ENCODE measurements around the gene VHLL. TPM values are rescaled to one million over a fixed set of nuclear protein-coding genes. Genes with fewer than 3 reads are reported as not detected.

Gene VHLL
- total RNA-seq, 1 experiment from 2014 or later, result 1.1 TPM

DNA sequence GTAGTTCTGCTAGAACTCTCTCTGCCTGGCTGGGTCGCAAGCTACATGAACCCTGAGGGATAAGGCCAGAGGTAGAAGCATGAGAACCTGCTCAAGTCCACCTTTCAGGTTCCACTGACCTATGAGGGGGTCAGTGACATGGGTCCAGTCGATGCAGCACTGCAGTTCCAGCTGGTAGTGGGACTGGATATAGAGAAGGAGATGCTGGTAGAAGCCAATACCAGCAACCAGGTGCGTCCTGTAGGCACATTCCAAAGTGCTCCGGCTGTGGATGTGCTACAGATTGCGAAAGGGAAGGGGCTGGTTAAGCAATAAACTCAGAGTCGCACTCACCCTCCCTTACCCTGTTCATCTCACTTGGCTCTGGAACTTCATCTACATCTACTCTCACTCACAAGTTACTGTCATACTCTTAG, 22.1 kb downstream of the VHLL start:
- H4K20me1 ChIP-seq (ENCODE audit: low read length), result peaks cover 35% of the 10 kb centered on the region
- no peaks in the 10 kb centered on the region for H3K27me3 ChIP-seq (ENCODE audit: low read length)
- H3K4me2 ChIP-seq (ENCODE audit: low read length), result no peak overlapping the region
- no peak overlapping the region for H2AFZ ChIP-seq (ENCODE audit: low read length)
- ChIA-PET CTCF (interaction anchor here (0.7 kb wide), 1 partner anchor 151 kb away, joined by 6 read pairs; no protein-coding TSS in a partner anchor), POLR2A (ENCODE audit: unreplicated experiment) (no interaction called here)
- TF ChIP-seq EZH2phosphoT487 (IDR thresholded peaks at IDR 0.05; ENCODE audit: borderline replicate concordance, low read length) (no peak), EZH2 (IDR thresholded peaks at IDR 0.05; ENCODE audit: low read length, unreplicated experiment) (no peak)
- TF ChIP-seq, protein P1, sequence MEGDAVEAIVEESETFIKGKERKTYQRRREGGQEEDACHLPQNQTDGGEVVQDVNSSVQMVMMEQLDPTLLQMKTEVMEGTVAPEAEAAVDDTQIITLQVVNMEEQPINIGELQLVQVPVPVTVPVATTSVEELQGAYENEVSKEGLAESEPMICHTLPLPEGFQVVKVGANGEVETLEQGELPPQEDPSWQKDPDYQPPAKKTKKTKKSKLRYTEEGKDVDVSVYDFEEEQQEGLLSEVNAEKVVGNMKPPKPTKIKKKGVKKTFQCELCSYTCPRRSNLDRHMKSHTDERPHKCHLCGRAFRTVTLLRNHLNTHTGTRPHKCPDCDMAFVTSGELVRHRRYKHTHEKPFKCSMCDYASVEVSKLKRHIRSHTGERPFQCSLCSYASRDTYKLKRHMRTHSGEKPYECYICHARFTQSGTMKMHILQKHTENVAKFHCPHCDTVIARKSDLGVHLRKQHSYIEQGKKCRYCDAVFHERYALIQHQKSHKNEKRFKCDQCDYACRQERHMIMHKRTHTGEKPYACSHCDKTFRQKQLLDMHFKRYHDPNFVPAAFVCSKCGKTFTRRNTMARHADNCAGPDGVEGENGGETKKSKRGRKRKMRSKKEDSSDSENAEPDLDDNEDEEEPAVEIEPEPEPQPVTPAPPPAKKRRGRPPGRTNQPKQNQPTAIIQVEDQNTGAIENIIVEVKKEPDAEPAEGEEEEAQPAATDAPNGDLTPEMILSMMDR (conservative IDR thresholded peaks at IDR 0.05; ENCODE audit: low read depth, low read length), result no peak
- no peak overlapping the region for H3K9ac ChIP-seq (ENCODE audit: low read length)
- no peak overlapping the region for H3K27ac ChIP-seq (ENCODE audit: low read length)
- H3K9me2 ChIP-seq (replicated peaks; ENCODE audit: low read length), result no peaks in the 10 kb centered on the region
- H3F3A ChIP-seq (ENCODE audit: low read length, unreplicated experiment), result no peaks in the 10 kb centered on the region
- H3K4me1 ChIP-seq (ENCODE audit: insufficient read depth, low read length), result peaks cover 11% of the 10 kb centered on the region
- ATAC-seq (no peak), DNase-seq (no peak)
- intact Hi-C loops (cut with micrococcal nuclease), result no loop called here
- no peaks in the 10 kb centered on the region for H3K9me3 ChIP-seq (ENCODE audit: low read length)
- H3K4me3 ChIP-seq (ENCODE audit: low read length), result no peak overlapping the region
- H3K79me2 ChIP-seq (ENCODE audit: low read length), result peaks cover 43% of the 10 kb centered on the region
- peaks cover 74% of the 10 kb centered on the region for H3K36me3 ChIP-seq (ENCODE audit: low read depth, low read length)
- BruUV-seq (replicated peaks), result no TSS peak

DNA sequence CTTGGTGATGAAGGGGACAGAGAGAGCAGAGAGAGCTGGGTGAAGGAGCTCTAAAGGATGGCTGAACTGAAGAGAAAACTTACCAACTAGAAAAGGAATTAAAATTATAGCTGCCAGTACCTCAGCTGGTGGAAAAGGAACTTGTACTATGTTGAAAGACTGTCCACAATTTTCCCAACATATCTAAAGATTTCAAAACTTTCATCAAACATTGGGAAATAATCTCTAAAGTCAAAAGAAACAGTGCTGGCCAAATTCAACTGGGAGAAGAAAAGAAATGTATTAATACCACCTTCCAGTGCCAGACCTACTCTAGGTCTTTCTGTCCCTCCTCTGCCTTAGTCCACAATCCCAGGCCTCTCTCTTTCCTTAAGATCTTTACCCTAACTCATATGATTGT, 22.6 kb downstream of the VHLL start:
- CTCF ChIA-PET, result interaction anchor here (0.7 kb wide), 1 partner anchor 150 kb away, joined by 6 read pairs; no protein-coding TSS in a partner anchor
- intact Hi-C loops (cut with micrococcal nuclease), result no loop called here

DNA sequence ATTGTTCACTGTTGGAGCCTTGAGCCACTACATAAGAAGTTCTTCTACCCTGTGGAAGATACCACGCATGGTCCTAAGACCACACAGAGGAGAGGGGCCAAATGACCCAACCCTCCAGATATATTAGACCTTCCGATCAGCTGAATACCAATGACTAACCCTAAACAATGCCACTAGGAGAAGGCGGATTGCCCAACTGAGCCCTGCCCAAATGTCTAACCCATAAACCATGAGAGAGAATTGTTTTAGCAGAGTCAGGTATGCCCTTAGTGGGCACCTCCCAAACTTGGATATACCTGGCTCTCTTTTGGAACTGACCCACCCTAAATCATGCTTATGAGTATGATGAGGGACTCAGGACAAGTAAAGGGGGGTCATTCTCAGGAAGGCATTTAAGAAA, 28.8 kb downstream of the VHLL start:
- POLR2A ChIA-PET (ENCODE audit: unreplicated experiment), result no interaction called here
- intact Hi-C loops (cut with micrococcal nuclease), result no loop called here
- CTCF ChIA-PET, result no interaction called here
- 0 out of 2 replicates have a peak, but pooled peaks cover 4% of the 10 kb centered on the region for H4K20me1 ChIP-seq (ENCODE audit: low read length)
- ATAC-seq, result 0 out of 2 replicates have a peak, but pooled peaks have one; percentile 27
- no peak overlapping the region for H3K4me3 ChIP-seq (ENCODE audit: low read length)
- H3K27me3 ChIP-seq (ENCODE audit: low read length), result no peaks in the 10 kb centered on the region
- no TSS peak for BruUV-seq (replicated peaks)
- H3K27ac ChIP-seq (ENCODE audit: low read length), result no peak overlapping the region
- H2AFZ ChIP-seq (ENCODE audit: low read length), result no peak overlapping the region
- H3K36me3 ChIP-seq (ENCODE audit: low read depth, low read length), result peaks cover 81% of the 10 kb centered on the region
- no peaks in the 10 kb centered on the region for H3K9me3 ChIP-seq (ENCODE audit: low read length)
- H3K4me1 ChIP-seq (ENCODE audit: insufficient read depth, low read length), result no peaks in the 10 kb centered on the region
- 0 out of 2 replicates have a peak, but pooled peaks cover 4% of the 10 kb centered on the region for H3K79me2 ChIP-seq (ENCODE audit: low read length)
- H3K4me2 ChIP-seq (ENCODE audit: low read length), result no peak overlapping the region
- no peak for TF ChIP-seq EZH2phosphoT487 (IDR thresholded peaks at IDR 0.05; ENCODE audit: borderline replicate concordance, low read length)
- no peak for TF ChIP-seq EZH2 (IDR thresholded peaks at IDR 0.05; ENCODE audit: low read length, unreplicated experiment)
- TF ChIP-seq, protein P1 (conservative IDR thresholded peaks at IDR 0.05; ENCODE audit: low read depth, low read length), result no peak
- peaks cover 3% of the 10 kb centered on the region for H3F3A ChIP-seq (ENCODE audit: low read length, unreplicated experiment)
- no peaks in the 10 kb centered on the region for H3K9me2 ChIP-seq (replicated peaks; ENCODE audit: low read length)
- H3K9ac ChIP-seq (ENCODE audit: low read length), result no peak overlapping the region
- DNase-seq, result peak; percentile 29

More for the DNA sequence above, 22.6 kb downstream of the VHLL start:
- H3K27ac ChIP-seq (ENCODE audit: low read length), result no peak overlapping the region
- DNase-seq, result no peak
- TF ChIP-seq EZH2phosphoT487 (IDR thresholded peaks at IDR 0.05; ENCODE audit: borderline replicate concordance, low read length) (no peak), EZH2 (IDR thresholded peaks at IDR 0.05; ENCODE audit: low read length, unreplicated experiment) (no peak)
- TF ChIP-seq, protein P1 (conservative IDR thresholded peaks at IDR 0.05; ENCODE audit: low read depth, low read length), result no peak
- no peaks in the 10 kb centered on the region for H3K9me2 ChIP-seq (replicated peaks; ENCODE audit: low read length)
- peaks cover 38% of the 10 kb centered on the region for H3K79me2 ChIP-seq (ENCODE audit: low read length)
- POLR2A ChIA-PET (ENCODE audit: unreplicated experiment), result no interaction called here
- H3K9me3 ChIP-seq (ENCODE audit: low read length), result no peaks in the 10 kb centered on the region
- H4K20me1 ChIP-seq (ENCODE audit: low read length), result peaks cover 31% of the 10 kb centered on the region
- peaks cover 10% of the 10 kb centered on the region for H3K4me1 ChIP-seq (ENCODE audit: insufficient read depth, low read length)
- ATAC-seq, result no peak
- peaks cover 78% of the 10 kb centered on the region for H3K36me3 ChIP-seq (ENCODE audit: low read depth, low read length)
- BruUV-seq (replicated peaks), result no TSS peak
- no peaks in the 10 kb centered on the region for H3K27me3 ChIP-seq (ENCODE audit: low read length)
- H3F3A ChIP-seq (ENCODE audit: low read length, unreplicated experiment), result no peaks in the 10 kb centered on the region
- H3K4me3 ChIP-seq (ENCODE audit: low read length), result no peak overlapping the region
- H2AFZ ChIP-seq (ENCODE audit: low read length), result no peak overlapping the region
- no peak overlapping the region for H3K4me2 ChIP-seq (ENCODE audit: low read length)
- no peak overlapping the region for H3K9ac ChIP-seq (ENCODE audit: low read length)
